Ishikawa (cell line): Measurements from ENCODE around the gene OSBPL6.
A peak's percentile ranks its signal among the peaks of the same experiment; 100 is the strongest.

ENCODE experiments used
- CEBPB ChIP-seq: IDR thresholded peaks from 2 replicates; pipeline ENCODE4 v1.6.1; 2012
- CREB1 ChIP-seq: IDR thresholded peaks from 2 replicates; pipeline ENCODE4 v1.6.1; 2012; ENCODE audit warnings: low read depth
- EGR1 ChIP-seq: IDR thresholded peaks from 2 replicates; pipeline ENCODE4 v1.6.1; 2012
- EP300 ChIP-seq: IDR thresholded peaks from 2 replicates; pipeline ENCODE4 v1.6.1; 2012; ENCODE audit warnings: borderline replicate concordance
- FOXM1 ChIP-seq: IDR thresholded peaks from 2 replicates; pipeline ENCODE4 v1.6.1; 2012; ENCODE audit warnings: low read depth, borderline replicate concordance
- MAX ChIP-seq: IDR thresholded peaks from 2 replicates; pipeline ENCODE4 v1.6.1; 2012
- NFIC ChIP-seq: IDR thresholded peaks from 2 replicates; pipeline ENCODE4 v1.6.1; 2012
- RAD21 ChIP-seq: IDR thresholded peaks from 2 replicates; pipeline ENCODE4 v1.6.1; 2012; ENCODE audit warnings: low read depth
- REST ChIP-seq: IDR thresholded peaks from 2 replicates; pipeline ENCODE4 v1.6.1; 2012; ENCODE audit warnings: low read depth, mild to moderate bottlenecking
- TAF1 ChIP-seq: IDR thresholded peaks from 2 replicates; pipeline ENCODE4 v1.6.1; 2012; ENCODE audit warnings: low read depth, mild to moderate bottlenecking
- TCF12 ChIP-seq: IDR thresholded peaks from 2 replicates; pipeline ENCODE4 v1.6.1; 2012; ENCODE audit warnings: low read depth
- TEAD4 ChIP-seq: IDR thresholded peaks from 2 replicates; pipeline ENCODE4 v1.6.1; 2012
- USF1 ChIP-seq: IDR thresholded peaks from 2 replicates; pipeline ENCODE4 v1.6.1; 2012
- ZBTB7A ChIP-seq: IDR thresholded peaks from 2 replicates; pipeline ENCODE4 v1.6.1; 2012; ENCODE audit warnings: low read depth

- no peak for TF ChIP-seq ZBTB7A
- no peak for TF ChIP-seq REST
- no peak for TF ChIP-seq EGR1
- TF ChIP-seq TAF1: no peak
- TF ChIP-seq USF1: no peak
- 0 out of 2 replicates have a peak, but pooled peaks have one; percentile 9 for TF ChIP-seq RAD21
- TF ChIP-seq EP300: no peak
- TF ChIP-seq CREB1: no peak
- no peak for TF ChIP-seq TCF12
- no peak for TF ChIP-seq MAX
- TF ChIP-seq FOXM1: no peak
- no peak for TF ChIP-seq CEBPB
- TF ChIP-seq TEAD4: no peak
- TF ChIP-seq NFIC: no peak
These were observed 14.5 kb downstream of the OSBPL6 start for GRCh38 chr2:178208817-178209216.
